Skeletal muscle satellite cell (primary cell): ENCODE results near the gene SRPX.
A peak's percentile ranks its signal among the peaks of the same experiment; 100 is the strongest.

Source experiments
- H3K27me3 ChIP-seq: 2 replicates; pipeline ENCODE4 v1.7.0; 2013; ENCODE audit warnings: low read length; ENCODE audit not compliant: control insufficient read depth, insufficient read depth
- H3K36me3 ChIP-seq: 2 replicates; pipeline ENCODE4 v1.7.0; 2013; ENCODE audit warnings: mild to moderate bottlenecking, control low read depth, low read length; ENCODE audit not compliant: insufficient read depth
- H3K4me1 ChIP-seq: 2 replicates; pipeline ENCODE4 v1.7.0; 2013; ENCODE audit warnings: low read length; ENCODE audit not compliant: control insufficient read depth, insufficient read depth
- H3K4me2 ChIP-seq: 2 replicates; pipeline ENCODE4 v1.7.0; 2013; ENCODE audit warnings: mild to moderate bottlenecking, low read length
- H3K4me3 ChIP-seq: 2 replicates; pipeline ENCODE4 v1.7.0; 2013; ENCODE audit warnings: low read length
- H3K9ac ChIP-seq: 2 replicates; pipeline ENCODE4 v1.7.0; 2013; ENCODE audit warnings: mild to moderate bottlenecking, low read depth, low read length, moderate library complexity
- H3K9me3 ChIP-seq: replicated peaks from 2 replicates; pipeline ENCODE4 v1.7.0; 2013; ENCODE audit warnings: mild to moderate bottlenecking, control low read depth, low read length

Gene SRPX

DNA sequence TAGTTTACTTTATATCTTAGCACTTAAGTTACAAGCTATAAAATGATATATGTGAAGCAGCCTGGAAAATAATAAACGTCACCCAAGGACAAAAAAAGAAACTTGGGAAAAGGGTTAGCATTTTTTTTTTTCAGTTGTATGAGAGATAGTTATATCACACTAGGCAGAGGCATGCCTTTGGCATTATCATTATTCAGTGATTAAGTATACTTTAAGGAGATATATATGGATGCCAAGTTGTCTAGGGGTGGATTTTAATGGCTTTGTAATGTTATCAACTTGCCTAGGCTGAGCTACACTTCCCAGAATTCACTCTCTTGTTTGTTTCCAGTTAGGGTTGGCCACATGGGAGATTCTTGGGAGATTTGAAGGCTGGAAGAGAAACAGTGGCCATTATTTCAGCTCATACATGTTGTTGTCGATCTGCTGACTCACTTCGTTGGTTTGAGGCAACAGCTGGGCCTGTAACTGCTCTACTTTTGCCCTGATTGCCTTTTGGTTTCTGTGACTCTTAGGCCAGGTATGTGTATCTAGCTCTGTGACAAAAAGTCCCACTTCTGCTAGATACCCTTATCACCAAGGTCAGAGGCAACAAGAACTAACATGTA lies 11.5 kb upstream of the SRPX start:
- Histone ChIP-seq H3K9ac (no peak overlapping the region), H3K27me3 (no peaks in the 10 kb centered on the region), H3K4me1 (peaks cover 21% of the 10 kb centered on the region), H3K4me2 (no peak overlapping the region), H3K36me3 (no peaks in the 10 kb centered on the region), H3K4me3 (no peak overlapping the region), H3K9me3 (no peaks in the 10 kb centered on the region)

- Histone ChIP-seq H3K9me3 (no peaks in the 10 kb centered on the region), H3K4me3 (no peak overlapping the region), H3K4me2 (peak overlapping the region; percentile 52), H3K36me3 (no peaks in the 10 kb centered on the region), H3K9ac (no peak overlapping the region), H3K27me3 (no peaks in the 10 kb centered on the region), H3K4me1 (peaks cover 10% of the 10 kb centered on the region)
Measured at GRCh38 chrX:38225093-38225492, 4.4 kb upstream of the SRPX start.

GRCh38 chrX:38224160-38224559 lies 3.5 kb upstream of the SRPX start:
- Histone ChIP-seq H3K9ac (no peak overlapping the region), H3K4me3 (no peak overlapping the region), H3K9me3 (no peaks in the 10 kb centered on the region), H3K36me3 (no peaks in the 10 kb centered on the region), H3K4me1 (peaks cover 14% of the 10 kb centered on the region), H3K4me2 (no peak overlapping the region), H3K27me3 (no peaks in the 10 kb centered on the region)

- H3K9ac ChIP-seq, result peak overlapping the region; percentile 76
- peak overlapping the region; percentile 84 for H3K4me2 ChIP-seq
- H3K4me1 ChIP-seq, result peaks cover 14% of the 10 kb centered on the region
- no peaks in the 10 kb centered on the region for H3K9me3 ChIP-seq
- peak overlapping the region; percentile 71 for H3K4me3 ChIP-seq
- H3K36me3 ChIP-seq, result no peaks in the 10 kb centered on the region
- H3K27me3 ChIP-seq, result no peaks in the 10 kb centered on the region
Measured at GRCh38 chrX:38221391-38221929, 789 bp upstream of the SRPX start.

- Histone ChIP-seq H3K36me3 (no peaks in the 10 kb centered on the region), H3K27me3 (no peaks in the 10 kb centered on the region), H3K4me2 (peak overlapping the region; percentile 84), H3K9ac (peak overlapping the region; percentile 76), H3K4me3 (peak overlapping the region; percentile 71), H3K9me3 (no peaks in the 10 kb centered on the region), H3K4me1 (peaks cover 19% of the 10 kb centered on the region)
Measured at GRCh38 chrX:38220024-38220414, 652 bp downstream of the SRPX start.

DNA sequence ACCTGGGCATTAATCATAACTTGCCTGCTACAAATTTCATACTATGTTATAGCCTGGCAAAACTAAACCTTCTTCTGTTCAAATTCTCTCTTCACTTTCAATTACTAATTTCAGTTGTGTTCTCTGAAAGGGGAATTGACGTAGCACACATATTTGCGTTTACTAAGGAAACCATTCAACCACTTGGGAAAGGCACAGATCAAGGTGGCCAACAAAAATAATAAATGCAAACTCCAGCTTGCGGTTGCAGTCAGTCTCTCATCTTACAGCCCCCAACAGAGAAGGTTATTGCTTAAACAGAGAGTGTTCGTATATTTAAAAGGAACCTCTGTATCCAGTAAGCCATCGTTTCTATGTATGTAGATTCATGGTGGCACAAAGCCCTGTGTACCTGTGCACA lies 4.0 kb downstream of the SRPX start:
- Histone ChIP-seq H3K9ac (no peak overlapping the region), H3K4me1 (peaks cover 28% of the 10 kb centered on the region), H3K36me3 (no peaks in the 10 kb centered on the region), H3K4me3 (no peak overlapping the region), H3K9me3 (no peaks in the 10 kb centered on the region), H3K27me3 (no peaks in the 10 kb centered on the region), H3K4me2 (no peak overlapping the region)

DNA sequence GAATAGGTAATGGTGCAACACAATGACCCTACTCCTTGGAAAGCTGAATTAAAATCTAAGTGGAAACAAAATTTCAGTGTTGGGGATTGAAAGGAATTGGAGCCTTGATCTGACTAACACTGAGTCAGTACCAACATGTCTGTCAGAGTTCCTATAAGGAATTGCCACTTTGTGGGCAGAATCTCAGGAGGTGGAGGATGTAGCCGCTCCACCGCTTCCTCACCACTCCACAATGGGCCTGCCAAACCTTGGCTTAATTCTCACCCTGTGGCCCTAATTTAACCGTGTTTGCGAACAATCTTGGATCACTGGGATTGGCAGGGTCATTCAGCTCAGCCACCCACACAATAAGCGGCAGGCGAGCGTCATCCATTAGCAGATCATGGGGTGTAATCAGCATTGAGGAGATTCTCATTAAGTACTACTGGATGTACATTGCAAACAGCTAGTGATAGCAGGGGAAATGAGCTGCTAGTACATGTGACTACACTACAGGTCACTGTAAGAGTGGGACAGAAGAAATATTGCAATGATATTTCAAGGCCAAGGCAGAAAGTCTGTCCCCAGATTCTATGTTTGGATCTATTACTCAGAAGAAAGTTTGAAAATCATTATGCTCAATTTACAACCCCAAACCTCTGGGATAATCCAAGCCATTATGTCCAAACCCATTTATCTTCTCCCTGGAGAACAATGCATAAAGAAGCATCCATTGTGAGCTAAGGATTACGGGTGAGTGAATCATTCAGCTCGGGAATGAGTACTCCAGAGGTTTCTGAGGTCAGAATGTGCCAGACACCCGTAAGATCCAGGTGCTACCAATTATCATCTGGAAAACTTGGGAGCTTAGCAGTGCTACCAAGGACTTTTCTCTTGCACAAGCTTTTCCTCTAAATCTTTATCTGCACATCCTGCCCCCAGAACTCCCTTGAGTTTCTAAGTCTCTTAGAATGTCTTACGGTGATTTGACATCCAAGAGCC lies 5.8 kb downstream of the SRPX start:
- H3K36me3 ChIP-seq, result no peaks in the 10 kb centered on the region
- H3K9ac ChIP-seq, result no peak overlapping the region
- H3K9me3 ChIP-seq, result no peaks in the 10 kb centered on the region
- no peak overlapping the region for H3K4me3 ChIP-seq
- H3K4me1 ChIP-seq, result peaks cover 23% of the 10 kb centered on the region
- no peaks in the 10 kb centered on the region for H3K27me3 ChIP-seq
- peak overlapping the region; percentile 33 for H3K4me2 ChIP-seq

DNA sequence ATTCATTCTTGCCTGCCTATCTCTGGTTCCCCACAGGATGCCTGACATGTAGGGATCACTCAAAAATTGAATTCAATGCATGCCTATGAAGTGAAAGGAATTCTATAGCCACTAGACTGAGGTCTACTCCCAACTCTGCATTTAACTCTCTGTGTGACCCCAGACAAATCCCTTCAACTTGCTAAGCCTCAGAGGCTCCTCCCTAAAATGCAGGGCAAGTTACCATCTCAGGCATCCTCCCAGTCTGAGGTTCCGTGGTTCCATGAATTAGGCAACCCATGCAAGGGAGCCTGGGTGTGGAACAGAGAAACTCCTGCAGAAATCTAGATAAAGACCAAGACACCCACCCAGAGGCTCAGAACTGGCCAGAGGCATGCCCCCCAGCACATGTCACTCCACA lies 6.6 kb downstream of the SRPX start:
- H3K4me1 ChIP-seq, result peaks cover 19% of the 10 kb centered on the region
- H3K4me2 ChIP-seq, result no peak overlapping the region
- H3K4me3 ChIP-seq, result no peak overlapping the region
- no peaks in the 10 kb centered on the region for H3K36me3 ChIP-seq
- no peak overlapping the region for H3K9ac ChIP-seq
- H3K27me3 ChIP-seq, result no peaks in the 10 kb centered on the region
- H3K9me3 ChIP-seq, result no peaks in the 10 kb centered on the region

DNA sequence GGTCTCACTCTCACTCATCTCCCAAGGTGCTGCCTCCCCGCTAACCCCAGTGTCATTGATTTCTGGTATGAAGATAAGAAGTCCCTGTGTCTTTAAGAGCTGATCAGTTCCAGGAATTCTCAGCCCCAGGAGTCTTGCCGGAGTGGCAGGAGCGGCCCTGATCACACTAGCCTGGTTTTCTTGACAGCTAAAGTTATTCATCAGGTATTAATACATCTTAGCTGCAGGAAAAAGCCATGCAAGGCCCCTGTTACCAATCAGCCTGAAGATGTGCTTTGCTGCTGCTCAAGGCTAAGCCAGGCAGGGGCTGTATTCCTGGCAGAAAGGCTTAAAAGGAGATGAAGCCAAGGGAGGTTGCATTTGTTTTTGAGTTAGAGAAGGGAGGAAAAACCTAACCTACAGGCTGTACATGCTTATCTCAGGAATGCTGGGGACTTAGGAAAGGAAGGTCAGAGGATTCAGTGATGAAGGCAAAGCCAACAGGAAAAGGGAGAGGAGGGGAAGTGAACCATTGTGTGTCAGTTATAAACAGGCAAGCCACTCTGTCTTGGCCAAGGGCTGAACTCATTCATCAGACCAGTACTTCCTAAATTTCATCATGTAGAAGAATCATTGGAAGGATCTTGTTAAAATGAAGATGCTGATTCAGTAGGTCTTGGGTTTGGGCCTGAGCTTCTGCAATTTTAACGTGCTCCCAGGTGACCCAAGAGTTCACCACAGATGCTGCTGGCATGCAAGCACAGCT lies 8.6 kb downstream of the SRPX start:
- Histone ChIP-seq H3K4me1 (peaks cover 22% of the 10 kb centered on the region), H3K27me3 (no peaks in the 10 kb centered on the region), H3K4me3 (no peak overlapping the region), H3K9me3 (no peaks in the 10 kb centered on the region), H3K9ac (no peak overlapping the region), H3K4me2 (no peak overlapping the region), H3K36me3 (no peaks in the 10 kb centered on the region)

- peak overlapping the region; percentile 47 for H3K4me2 ChIP-seq
- H3K4me1 ChIP-seq, result peaks cover 18% of the 10 kb centered on the region
- no peak overlapping the region for H3K9ac ChIP-seq
- H3K36me3 ChIP-seq, result no peaks in the 10 kb centered on the region
- H3K27me3 ChIP-seq, result no peaks in the 10 kb centered on the region
- H3K9me3 ChIP-seq, result no peaks in the 10 kb centered on the region
- no peak overlapping the region for H3K4me3 ChIP-seq
Measured at GRCh38 chrX:38206542-38206941, 14.1 kb downstream of the SRPX start.

- Histone ChIP-seq H3K9ac (no peak overlapping the region), H3K9me3 (no peaks in the 10 kb centered on the region), H3K4me3 (no peak overlapping the region), H3K4me1 (peaks cover 18% of the 10 kb centered on the region), H3K36me3 (no peaks in the 10 kb centered on the region), H3K27me3 (no peaks in the 10 kb centered on the region), H3K4me2 (peak overlapping the region; percentile 47)
Measured at GRCh38 chrX:38206036-38206435, 14.6 kb downstream of the SRPX start.
